H9 (cell line): ENCODE results near the gene CXorf66. TPM values are rescaled to one million over a fixed set of nuclear protein-coding genes. Genes with fewer than 3 reads are reported as not detected.

ENCODE experiments used
- DNase-seq: peaks from one replicate; pipeline ENCODE4 v3.0.0-alpha.2; 2017
- H2AFZ ChIP-seq: one replicate; pipeline ENCODE4 v1.6.1; 2013; ENCODE audit warnings: mild to moderate bottlenecking, low read length, control low read depth, moderate library complexity
- H2AK5ac ChIP-seq: 2 replicates; pipeline ENCODE4 v1.6.1; 2013; ENCODE audit warnings: low read length, control low read depth, mixed read lengths; ENCODE audit not compliant: insufficient read length
- H2BK120ac ChIP-seq: one replicate; pipeline ENCODE4 v1.6.1; 2013; ENCODE audit warnings: low read depth, mild to moderate bottlenecking, low read length, control low read depth, inconsistent platforms; ENCODE audit not compliant: poor library complexity, severe bottlenecking
- H2BK12ac ChIP-seq: 2 replicates; pipeline ENCODE4 v1.6.1; 2013; ENCODE audit warnings: low read length, control low read depth, mixed read lengths, low read depth; ENCODE audit not compliant: insufficient read length
- H2BK15ac ChIP-seq: 2 replicates; pipeline ENCODE4 v1.6.1; 2013; ENCODE audit warnings: low read depth, low read length, control low read depth
- H2BK20ac ChIP-seq: one replicate; pipeline ENCODE4 v1.6.1; 2013; ENCODE audit warnings: low read depth, mild to moderate bottlenecking, low read length, control low read depth, inconsistent platforms; ENCODE audit not compliant: poor library complexity, severe bottlenecking
- H2BK5ac ChIP-seq: 2 replicates; pipeline ENCODE4 v1.6.1; 2013; ENCODE audit warnings: low read length, control low read depth, mixed read lengths; ENCODE audit not compliant: insufficient read length
- H3K14ac ChIP-seq: 2 replicates; pipeline ENCODE4 v1.6.1; 2013; ENCODE audit warnings: low read length, control low read depth; ENCODE audit not compliant: insufficient read depth
- H3K18ac ChIP-seq: 2 replicates; pipeline ENCODE4 v1.6.1; 2013; ENCODE audit warnings: low read depth, mild to moderate bottlenecking, mixed read lengths, low read length, control low read depth; ENCODE audit not compliant: insufficient read length
- H3K23ac ChIP-seq: 2 replicates; pipeline ENCODE4 v1.6.1; 2013; ENCODE audit warnings: low read length, control low read depth, mixed read lengths, low read depth; ENCODE audit not compliant: insufficient read length
- H3K23me2 ChIP-seq: 2 replicates; pipeline ENCODE4 v1.6.1; 2013; ENCODE audit warnings: low read depth, mild to moderate bottlenecking, mixed read lengths, low read length, control low read depth; ENCODE audit not compliant: insufficient read length, poor library complexity, severe bottlenecking
- H3K27ac ChIP-seq: 2 replicates; pipeline ENCODE4 v1.5.1; 2013; ENCODE audit warnings: low read length, control low read depth, mixed read lengths, low read depth; ENCODE audit not compliant: insufficient read length
- H3K27me3 ChIP-seq: 2 replicates; pipeline ENCODE4 v1.6.1; 2013; ENCODE audit warnings: low read length, control low read depth, inconsistent platforms; ENCODE audit not compliant: insufficient read depth
- H3K4ac ChIP-seq: 2 replicates; pipeline ENCODE4 v1.6.1; 2013; ENCODE audit warnings: low read depth, mild to moderate bottlenecking, control low read depth, inconsistent platforms, low read length, moderate library complexity
- H3K4me1 ChIP-seq: 2 replicates; pipeline ENCODE4 v1.6.1; 2013; ENCODE audit warnings: low read length, control low read depth, inconsistent platforms; ENCODE audit not compliant: insufficient read depth
- H3K4me2 ChIP-seq: 2 replicates; pipeline ENCODE4 v1.6.1; 2013; ENCODE audit warnings: low read length, control low read depth, mixed read lengths; ENCODE audit not compliant: insufficient read length, insufficient read depth
- H3K56ac ChIP-seq: 2 replicates; pipeline ENCODE4 v1.6.1; 2013; ENCODE audit warnings: low read depth, mild to moderate bottlenecking, mixed read lengths, low read length, control low read depth; ENCODE audit not compliant: insufficient read length
- H3K79me1 ChIP-seq: 2 replicates; pipeline ENCODE4 v1.6.1; 2013; ENCODE audit warnings: low read depth, mild to moderate bottlenecking, moderate library complexity, low read length, control low read depth, inconsistent platforms; ENCODE audit not compliant: insufficient read depth, poor library complexity, severe bottlenecking
- H3K79me2 ChIP-seq: 2 replicates; pipeline ENCODE4 v1.6.1; 2013; ENCODE audit warnings: low read length, control low read depth, inconsistent platforms; ENCODE audit not compliant: insufficient read depth
- H3K9ac ChIP-seq: 2 replicates; pipeline ENCODE4 v1.6.1; 2013; ENCODE audit warnings: low read length, control low read depth, mixed read lengths; ENCODE audit not compliant: insufficient read length; ENCODE audit errors: extremely low read depth
- H3K9me3 ChIP-seq: one replicate; pipeline ENCODE4 v1.6.1; 2013; ENCODE audit warnings: low read depth, low read length, inconsistent platforms; ENCODE audit not compliant: control insufficient read depth
- H3T11ph ChIP-seq: one replicate; pipeline ENCODE4 v1.6.1; 2013; ENCODE audit warnings: mild to moderate bottlenecking, low read length, control low read depth, inconsistent platforms
- H4K20me1 ChIP-seq: one replicate; pipeline ENCODE4 v1.6.1; 2013; ENCODE audit not compliant: control insufficient read depth, insufficient read length, insufficient read depth
- H4K5ac ChIP-seq: 2 replicates; pipeline ENCODE4 v1.6.1; 2013; ENCODE audit warnings: low read depth, mild to moderate bottlenecking, mixed read lengths, low read length, control low read depth; ENCODE audit not compliant: insufficient read length
- H4K8ac ChIP-seq: replicated peaks from 2 replicates; pipeline ENCODE4 v1.6.1; 2013; ENCODE audit warnings: low read length, control low read depth, mixed read lengths, low read depth; ENCODE audit not compliant: insufficient read length
- H4K91ac ChIP-seq: 2 replicates; pipeline ENCODE4 v1.6.1; 2013; ENCODE audit warnings: low read depth, mild to moderate bottlenecking, moderate library complexity, mixed read lengths, low read length, control low read depth; ENCODE audit not compliant: insufficient read length
- H3K27ac Mint-ChIP-seq, 3 experiments: 2 replicates in 2 of 3; 3 replicates in 1 of 3; pipeline ENCODE4 v1.8.0; 2020 to 2021; ENCODE audit warnings: mixed read lengths in 3 of 3, mild to moderate bottlenecking in 1 of 3, moderate library complexity in 1 of 3
- H3K27me3 Mint-ChIP-seq: 2 replicates; pipeline ENCODE4 v1.8.0; 2021; ENCODE audit warnings: low read depth, mild to moderate bottlenecking, moderate library complexity, mixed read lengths
- H3K36me3 Mint-ChIP-seq, 3 experiments: 2 replicates in 2 of 3; 3 replicates in 1 of 3; pipeline ENCODE4 v1.8.0; 2020 to 2021; ENCODE audit warnings: low read depth in 3 of 3, mixed read lengths in 3 of 3; ENCODE audit not compliant: insufficient read depth in 1 of 3
- H3K4me1 Mint-ChIP-seq, 2 experiments: 2 replicates each; pipeline ENCODE4 v1.8.0; 2020; ENCODE audit warnings: mixed read lengths in 2 of 2
- H3K4me3 Mint-ChIP-seq, 2 experiments: 2 replicates in 1 of 2; 3 replicates in 1 of 2; pipeline ENCODE4 v1.8.0; 2020 to 2021; ENCODE audit warnings: mild to moderate bottlenecking in 2 of 2, mixed read lengths in 2 of 2, moderate library complexity in 1 of 2
- H3K9me3 Mint-ChIP-seq, 2 experiments: 2 replicates in 1 of 2; 3 replicates in 1 of 2; pipeline ENCODE4 v1.8.0; 2020; ENCODE audit warnings: mild to moderate bottlenecking in 2 of 2, mixed read lengths in 2 of 2, moderate library complexity in 1 of 2
- WGBS: extraction: QIAGEN DNeasy Blood & Tissue Kit; methylation state at CpG from one replicate; pipeline ENCODE4 v1.1.7; 2013; ENCODE audit warnings: missing lambda C conversion rate, low lambda C conversion rate, mixed read lengths; ENCODE audit not compliant: insufficient read length; ENCODE audit errors: extremely low coverage; 5-methylcytosine and 5-hydroxymethylcytosine counted together
- total RNA-seq: library from RNA; stranded (reverse); gene quantifications from 2 replicates; pipeline ENCODE4 v1.2.1, GENCODE V29; 2021
- TF ChIP-seq, protein P1 (sequence below): fragments of 200-600 bp; sonication (generic); conservative IDR thresholded peaks from 3 replicates; pipeline ENCODE4 v1.8.0; 2021; ENCODE audit warnings: antibody characterized with exemption, mild to moderate bottlenecking

CXorf66 gene
- total RNA-seq, 1 experiment from 2014 or later: not detected

DNA sequence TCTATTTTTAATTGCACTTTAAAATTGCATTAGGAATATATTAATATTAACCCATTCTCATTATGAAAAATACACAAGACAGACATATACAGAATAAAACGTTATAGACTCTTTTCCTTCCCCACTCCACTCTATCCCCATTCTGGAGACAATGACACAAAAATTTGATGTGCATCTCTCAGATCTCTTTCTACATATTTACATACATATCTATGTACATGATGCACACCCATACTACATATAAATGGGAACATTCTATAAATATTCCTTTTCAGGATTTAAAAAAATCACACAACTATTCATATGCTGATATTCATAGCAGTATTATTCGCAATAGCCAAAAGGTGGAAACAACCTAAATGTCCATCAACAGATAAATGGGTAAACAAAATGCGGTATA, 2.4 kb upstream of the CXorf66 start:
- Histone ChIP-seq H3K9ac (no peak overlapping the region), H3K23me2 (no peaks in the 10 kb centered on the region), H3K79me1 (no peaks in the 10 kb centered on the region), H3K14ac (no peak overlapping the region), H3K4me1 (no peaks in the 10 kb centered on the region; the same call in 1 of the 2 replicates), H2BK12ac (no peak overlapping the region), H3K4ac (no peak overlapping the region), H2AFZ (no peak overlapping the region), H3K79me2 (no peaks in the 10 kb centered on the region), H2AK5ac (no peak overlapping the region), H2BK20ac (no peak overlapping the region), H3K4me2 (no peak overlapping the region), H3K27ac (no peak overlapping the region), H4K91ac (no peak overlapping the region), H3K23ac (no peak overlapping the region), H2BK120ac (no peak overlapping the region), H4K5ac (no peak overlapping the region), H3T11ph (no peak overlapping the region), H3K9me3 (no peaks in the 10 kb centered on the region), H3K27me3 (no peaks in the 10 kb centered on the region), H3K56ac (no peak overlapping the region), H2BK15ac (no peak overlapping the region), H4K20me1 (no peaks in the 10 kb centered on the region), H2BK5ac (no peak overlapping the region), H4K8ac (no peak overlapping the region), H3K18ac (no peak overlapping the region)
- TF ChIP-seq, protein P1, sequence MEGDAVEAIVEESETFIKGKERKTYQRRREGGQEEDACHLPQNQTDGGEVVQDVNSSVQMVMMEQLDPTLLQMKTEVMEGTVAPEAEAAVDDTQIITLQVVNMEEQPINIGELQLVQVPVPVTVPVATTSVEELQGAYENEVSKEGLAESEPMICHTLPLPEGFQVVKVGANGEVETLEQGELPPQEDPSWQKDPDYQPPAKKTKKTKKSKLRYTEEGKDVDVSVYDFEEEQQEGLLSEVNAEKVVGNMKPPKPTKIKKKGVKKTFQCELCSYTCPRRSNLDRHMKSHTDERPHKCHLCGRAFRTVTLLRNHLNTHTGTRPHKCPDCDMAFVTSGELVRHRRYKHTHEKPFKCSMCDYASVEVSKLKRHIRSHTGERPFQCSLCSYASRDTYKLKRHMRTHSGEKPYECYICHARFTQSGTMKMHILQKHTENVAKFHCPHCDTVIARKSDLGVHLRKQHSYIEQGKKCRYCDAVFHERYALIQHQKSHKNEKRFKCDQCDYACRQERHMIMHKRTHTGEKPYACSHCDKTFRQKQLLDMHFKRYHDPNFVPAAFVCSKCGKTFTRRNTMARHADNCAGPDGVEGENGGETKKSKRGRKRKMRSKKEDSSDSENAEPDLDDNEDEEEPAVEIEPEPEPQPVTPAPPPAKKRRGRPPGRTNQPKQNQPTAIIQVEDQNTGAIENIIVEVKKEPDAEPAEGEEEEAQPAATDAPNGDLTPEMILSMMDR: no peak
- peaks cover 3 to 8% of the 10 kb centered on the region in 2 experiments; a peak in 2 of 4 replicates for H3K4me1 Mint-ChIP-seq
- DNase-seq: no peak
- H3K36me3 Mint-ChIP-seq: no peaks in the 10 kb centered on the region; a peak in 1 of 7 replicates
- WGBS: no CpG with 5 or more reads among the region's 3 CpGs
- H3K9me3 Mint-ChIP-seq: peaks cover 9 to 33% of the 10 kb centered on the region in 2 experiments
- no peak overlapping the region for H3K4me3 Mint-ChIP-seq
- no peak overlapping the region for H3K27ac Mint-ChIP-seq
- H3K27me3 Mint-ChIP-seq: peaks cover 8% of the 10 kb centered on the region; the same call in 1 of the 2 replicates
